Astrocyte (in vitro differentiated cells and primary cell): ENCODE measurements around the gene RTN1. TPM values are rescaled to one million over a fixed set of nuclear protein-coding genes. Genes with fewer than 3 reads are reported as not detected.

Experiments
- DNase-seq: peaks from one replicate; pipeline ENCODE4 v3.0.0-alpha.2; 2010; ENCODE audit warnings: low read depth
- FAIRE-seq: peaks from 2 replicates; lab custom pipeline; 2011; peaks lifted over from hg19 to GRCh38; lab: Jason Lieb, UNC
- H2AFZ ChIP-seq: 2 replicates; pipeline ENCODE4 v1.6.0; 2012; ENCODE audit warnings: low read depth, low read length, inconsistent platforms
- H3K27ac ChIP-seq: 2 replicates; pipeline ENCODE4 v1.5.1; 2011; ENCODE audit warnings: low read depth, low read length, inconsistent platforms
- H3K27me3 ChIP-seq: 2 replicates; pipeline ENCODE4 v1.6.0; 2011; ENCODE audit warnings: low read length, inconsistent platforms; ENCODE audit not compliant: insufficient read depth
- H3K36me3 ChIP-seq: 2 replicates; pipeline ENCODE4 v1.5.1; 2011; ENCODE audit warnings: low read length, inconsistent platforms; ENCODE audit not compliant: insufficient read depth
- H3K4me1 ChIP-seq: 2 replicates; pipeline ENCODE4 v1.5.1; 2011; ENCODE audit warnings: low read length, inconsistent platforms; ENCODE audit not compliant: insufficient read depth
- H3K4me2 ChIP-seq: 2 replicates; pipeline ENCODE4 v1.6.0; 2012; ENCODE audit warnings: low read length, inconsistent platforms
- H3K4me3 ChIP-seq: 2 replicates; pipeline ENCODE4 v1.5.1; 2011; ENCODE audit warnings: low read depth, mild to moderate bottlenecking, low read length, inconsistent platforms; ENCODE audit not compliant: insufficient read depth
- H3K79me2 ChIP-seq: 2 replicates; pipeline ENCODE4 v1.6.0; 2012; ENCODE audit warnings: mild to moderate bottlenecking, low read length, inconsistent platforms; ENCODE audit not compliant: insufficient read depth
- H3K9ac ChIP-seq: 2 replicates; pipeline ENCODE4 v1.6.0; 2012; ENCODE audit warnings: mild to moderate bottlenecking, low read length, inconsistent platforms
- H3K9me3 ChIP-seq: 2 replicates; pipeline ENCODE4 v1.5.1; 2012; ENCODE audit warnings: low read depth, mild to moderate bottlenecking, low read length, inconsistent platforms; ENCODE audit not compliant: insufficient read depth
- H4K20me1 ChIP-seq: 2 replicates; pipeline ENCODE4 v1.6.0; 2012; ENCODE audit warnings: low read length, inconsistent platforms; ENCODE audit not compliant: insufficient read depth
- H3K27ac Mint-ChIP-seq: one replicate; pipeline ENCODE4 v1.8.0; 2021; ENCODE audit warnings: mild to moderate bottlenecking, mixed read lengths; ENCODE audit not compliant: unreplicated experiment
- H3K27me3 Mint-ChIP-seq: one replicate; pipeline ENCODE4 v1.8.0; 2021; ENCODE audit warnings: low read depth, mixed read lengths; ENCODE audit not compliant: unreplicated experiment
- H3K36me3 Mint-ChIP-seq: one replicate; pipeline ENCODE4 v1.8.0; 2021; ENCODE audit warnings: low read depth, mixed read lengths; ENCODE audit not compliant: unreplicated experiment
- H3K4me1 Mint-ChIP-seq: one replicate; pipeline ENCODE4 v1.8.0; 2021; ENCODE audit warnings: low read depth, mixed read lengths; ENCODE audit not compliant: unreplicated experiment
- H3K4me3 Mint-ChIP-seq: one replicate; pipeline ENCODE4 v1.8.0; 2021; ENCODE audit warnings: mild to moderate bottlenecking, moderate library complexity, mixed read lengths; ENCODE audit not compliant: unreplicated experiment
- H3K9me3 Mint-ChIP-seq: one replicate; pipeline ENCODE4 v1.8.0; 2021; ENCODE audit warnings: mild to moderate bottlenecking, mixed read lengths; ENCODE audit not compliant: unreplicated experiment
- EZH2 ChIP-seq: IDR thresholded peaks from 2 replicates; pipeline ENCODE4 v1.6.1; 2012; ENCODE audit warnings: mild to moderate bottlenecking, low read length, inconsistent platforms; ENCODE audit not compliant: insufficient read depth
- total RNA-seq: library from RNA; stranded (reverse); gene quantifications from 2 replicates; pipeline ENCODE4 v1.2.1, GENCODE V29; 2021
- TF ChIP-seq, protein P1 (sequence below): IDR thresholded peaks from 2 replicates; pipeline ENCODE4 v1.5.1; 2011; ENCODE audit warnings: low read depth, mild to moderate bottlenecking, inconsistent platforms, low read length, moderate library complexity; ENCODE audit not compliant: insufficient read depth

Gene RTN1
- total RNA-seq, 1 donor from 2014 or later = 1.2 TPM

- TF ChIP-seq, protein P1, sequence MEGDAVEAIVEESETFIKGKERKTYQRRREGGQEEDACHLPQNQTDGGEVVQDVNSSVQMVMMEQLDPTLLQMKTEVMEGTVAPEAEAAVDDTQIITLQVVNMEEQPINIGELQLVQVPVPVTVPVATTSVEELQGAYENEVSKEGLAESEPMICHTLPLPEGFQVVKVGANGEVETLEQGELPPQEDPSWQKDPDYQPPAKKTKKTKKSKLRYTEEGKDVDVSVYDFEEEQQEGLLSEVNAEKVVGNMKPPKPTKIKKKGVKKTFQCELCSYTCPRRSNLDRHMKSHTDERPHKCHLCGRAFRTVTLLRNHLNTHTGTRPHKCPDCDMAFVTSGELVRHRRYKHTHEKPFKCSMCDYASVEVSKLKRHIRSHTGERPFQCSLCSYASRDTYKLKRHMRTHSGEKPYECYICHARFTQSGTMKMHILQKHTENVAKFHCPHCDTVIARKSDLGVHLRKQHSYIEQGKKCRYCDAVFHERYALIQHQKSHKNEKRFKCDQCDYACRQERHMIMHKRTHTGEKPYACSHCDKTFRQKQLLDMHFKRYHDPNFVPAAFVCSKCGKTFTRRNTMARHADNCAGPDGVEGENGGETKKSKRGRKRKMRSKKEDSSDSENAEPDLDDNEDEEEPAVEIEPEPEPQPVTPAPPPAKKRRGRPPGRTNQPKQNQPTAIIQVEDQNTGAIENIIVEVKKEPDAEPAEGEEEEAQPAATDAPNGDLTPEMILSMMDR = no peak
- no peaks in the 10 kb centered on the region for H3K4me1 Mint-ChIP-seq
- no peaks in the 10 kb centered on the region for H3K4me1 ChIP-seq
- H3K36me3 Mint-ChIP-seq = peaks cover 1% of the 10 kb centered on the region
- no peak overlapping the region for H3K27ac Mint-ChIP-seq
- H3K9me3 ChIP-seq = no peaks in the 10 kb centered on the region
- H3K4me2 ChIP-seq = no peak overlapping the region
- no peaks in the 10 kb centered on the region for H3K27me3 Mint-ChIP-seq
- H3K27me3 ChIP-seq = no peaks in the 10 kb centered on the region
- FAIRE-seq (no peak), DNase-seq (no peak)
- H3K9me3 Mint-ChIP-seq = peaks cover 4% of the 10 kb centered on the region
- H3K27ac ChIP-seq = no peak overlapping the region
- no peak overlapping the region for H2AFZ ChIP-seq
- H3K79me2 ChIP-seq = no peaks in the 10 kb centered on the region
- H3K36me3 ChIP-seq = no peaks in the 10 kb centered on the region
- no peak overlapping the region for H3K4me3 ChIP-seq
- no peak overlapping the region for H3K9ac ChIP-seq
- no peaks in the 10 kb centered on the region for H4K20me1 ChIP-seq
- no peak overlapping the region for H3K4me3 Mint-ChIP-seq
Measured at GRCh38 chr14:59728304-59728703, 142.3 kb downstream of the RTN1 start.

DNA sequence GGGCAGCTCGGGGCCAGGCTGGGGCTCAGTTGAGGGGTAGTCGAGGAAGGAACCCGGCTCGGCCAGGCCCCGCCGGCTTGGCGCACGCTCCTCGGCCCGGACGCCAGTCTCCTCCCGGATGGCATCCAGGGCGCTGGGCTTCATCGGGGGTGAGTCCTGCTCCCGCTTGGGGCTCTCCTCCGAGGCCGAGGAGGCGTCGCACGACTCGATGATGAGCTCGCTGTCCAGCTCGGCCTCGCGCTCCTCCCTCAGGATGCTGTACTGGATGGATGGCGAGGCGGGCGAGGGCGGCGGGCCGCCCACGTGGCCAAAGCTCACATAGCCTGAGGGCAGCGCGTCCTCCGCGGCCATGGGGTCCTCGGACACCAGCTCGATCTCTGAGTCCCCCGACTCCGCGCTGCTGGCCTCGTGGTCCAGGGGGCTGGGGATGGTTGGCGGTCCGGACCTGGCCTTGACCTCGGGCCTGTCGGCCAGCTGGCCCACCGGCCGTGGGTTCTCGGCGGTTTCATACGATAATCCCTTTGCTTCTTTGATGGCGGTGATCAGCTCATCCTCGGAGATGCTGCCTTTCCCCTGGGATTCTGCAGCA, 143.4 kb downstream of the RTN1 start:
- H3K9me3 Mint-ChIP-seq = peaks cover 4% of the 10 kb centered on the region
- FAIRE-seq (no peak), DNase-seq (no peak)
- TF ChIP-seq, protein P1 = no peak
- TF ChIP-seq EZH2 = no peak
- no peak overlapping the region for H3K27ac Mint-ChIP-seq
- peaks cover 1% of the 10 kb centered on the region for H3K36me3 Mint-ChIP-seq
- no peak overlapping the region for H3K4me3 ChIP-seq
- no peaks in the 10 kb centered on the region for H3K27me3 Mint-ChIP-seq
- no peak overlapping the region for H3K4me2 ChIP-seq
- H3K36me3 ChIP-seq = no peaks in the 10 kb centered on the region
- no peaks in the 10 kb centered on the region for H3K4me1 ChIP-seq
- no peaks in the 10 kb centered on the region for H3K27me3 ChIP-seq
- no peaks in the 10 kb centered on the region for H4K20me1 ChIP-seq
- H3K4me1 Mint-ChIP-seq = no peaks in the 10 kb centered on the region
- no peak overlapping the region for H3K4me3 Mint-ChIP-seq
- H3K9ac ChIP-seq = no peak overlapping the region
- no peak overlapping the region for H2AFZ ChIP-seq
- H3K27ac ChIP-seq = no peak overlapping the region
- no peaks in the 10 kb centered on the region for H3K79me2 ChIP-seq
- H3K9me3 ChIP-seq = no peaks in the 10 kb centered on the region

- H3K9me3 ChIP-seq = no peaks in the 10 kb centered on the region
- H3K4me1 ChIP-seq = no peaks in the 10 kb centered on the region
- Mint-ChIP-seq H3K27me3 (no peaks in the 10 kb centered on the region), H3K36me3 (no peaks in the 10 kb centered on the region), H3K27ac (no peak overlapping the region), H3K4me1 (no peaks in the 10 kb centered on the region), H3K4me3 (no peak overlapping the region), H3K9me3 (no peaks in the 10 kb centered on the region)
- FAIRE-seq (no peak), DNase-seq (no peak)
- H3K79me2 ChIP-seq = no peaks in the 10 kb centered on the region
- no peaks in the 10 kb centered on the region for H4K20me1 ChIP-seq
- H3K36me3 ChIP-seq = no peaks in the 10 kb centered on the region
- no peak overlapping the region for H3K4me3 ChIP-seq
- H3K27me3 ChIP-seq = no peaks in the 10 kb centered on the region
- H2AFZ ChIP-seq = no peak overlapping the region
- TF ChIP-seq EZH2 = no peak
- TF ChIP-seq, protein P1 = no peak
- no peak overlapping the region for H3K9ac ChIP-seq
- no peak overlapping the region for H3K4me2 ChIP-seq
- H3K27ac ChIP-seq = no peak overlapping the region
Measured at GRCh38 chr14:59711080-59711479, 159.5 kb downstream of the RTN1 start.
